Esophagus muscularis mucosa (tissue), 4 donors: Measurements from ENCODE around the gene TAOK2.

Experiments
- CTCF ChIP-seq, 3 experiments: fragments of 200-600 bp in 2 of 3; fragments of 450-650 bp in 1 of 3; sonication (generic) in 2 of 3; IDR thresholded peaks; one replicate each; pipeline ENCODE4 v1.5.1; 2017 to 2019; ENCODE audit warnings: antibody characterized with exemption in 3 of 3, mild to moderate bottlenecking in 2 of 3, moderate library complexity in 1 of 3
- EP300 ChIP-seq: sonication (generic); formaldehyde crosslinking; IDR thresholded peaks from one replicate; pipeline ENCODE4 v1.6.1; 2017; ENCODE audit warnings: antibody characterized with exemption
- POLR2A ChIP-seq: fragments of 450-650 bp; IDR thresholded peaks from one replicate; pipeline ENCODE4 v1.6.1; 2017; ENCODE audit warnings: antibody characterized with exemption, moderate library complexity, mild to moderate bottlenecking, low read depth

GRCh38 chr16:29984137-29984763 is 10.6 kb downstream of the TAOK2 start:
- TF ChIP-seq CTCF (IDR thresholded peaks at IDR 0.05) (no peak), POLR2A (no peak), EP300 (no peak)
